Stimulated activated CD4-positive, alpha-beta T cell treated with anti-CD3 and anti-CD28 coated beads, Interleukin-4, amount 100 ng/mL, for 48 hours (primary cell): ENCODE measurements around the gene NUP37.
"Not testable (repeated sequence)": the region's sequence is repeated elsewhere in the genome, so short reads cannot be mapped to it uniquely, and the experiment has no call there.

Experiments used
- DNase-seq, 2 donors: peaks; one replicate each; pipeline ENCODE4 v3.0.0-alpha.2; 2020; ENCODE audit warnings: low read depth in 2 of 2

Gene NUP37

DNA sequence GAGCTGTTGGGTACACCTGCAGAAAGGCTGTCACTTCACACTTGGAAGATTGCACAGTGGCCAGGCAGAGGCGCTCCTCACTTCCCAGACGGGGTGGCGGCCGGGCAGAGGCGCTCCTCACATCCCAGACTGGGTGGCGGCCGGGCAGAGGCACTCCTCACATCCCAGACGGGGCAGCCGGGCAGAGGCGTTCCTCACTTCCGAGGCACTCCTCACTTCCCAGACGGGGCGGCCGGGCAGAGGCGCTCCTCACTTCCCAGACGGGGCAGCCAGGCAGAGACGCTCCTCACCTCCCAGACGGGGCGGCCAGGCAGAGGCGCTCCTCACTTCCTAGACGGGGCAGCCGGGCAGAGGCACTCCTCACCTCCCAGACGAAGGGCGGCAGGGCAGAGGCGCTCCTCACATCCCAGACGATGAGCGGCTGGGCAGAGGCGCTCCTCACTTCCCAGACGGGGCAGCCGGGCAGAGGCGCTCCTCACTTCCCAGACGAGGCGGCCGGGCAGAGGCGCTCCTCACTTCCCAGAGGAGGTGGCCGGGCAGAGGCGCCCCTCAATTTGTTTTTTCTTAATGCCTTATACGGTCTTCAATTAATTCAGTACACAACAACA, 30.6 kb downstream of the NUP37 start:
- DNase-seq: not testable (repeated sequence)

DNA sequence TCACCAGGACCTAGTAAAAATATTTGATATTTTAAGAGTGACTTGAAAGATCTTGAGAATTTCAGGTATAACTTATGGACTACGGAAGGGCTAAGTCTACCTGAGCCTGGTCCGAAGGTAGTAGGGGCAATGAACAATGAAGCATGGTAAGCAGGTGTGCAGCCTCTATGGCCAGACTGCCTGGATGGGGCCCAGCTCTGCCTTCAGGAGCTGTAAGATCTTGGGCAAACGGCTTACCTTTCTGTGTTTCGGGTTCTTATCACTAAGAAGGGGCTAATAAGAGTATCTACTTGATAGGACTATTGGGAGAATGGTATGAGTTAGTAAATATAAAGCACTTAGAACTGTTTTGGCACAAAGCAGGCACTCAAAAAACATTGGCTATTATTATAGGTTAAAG, 39.1 kb downstream of the NUP37 start:
- DNase-seq: no peak

DNA sequence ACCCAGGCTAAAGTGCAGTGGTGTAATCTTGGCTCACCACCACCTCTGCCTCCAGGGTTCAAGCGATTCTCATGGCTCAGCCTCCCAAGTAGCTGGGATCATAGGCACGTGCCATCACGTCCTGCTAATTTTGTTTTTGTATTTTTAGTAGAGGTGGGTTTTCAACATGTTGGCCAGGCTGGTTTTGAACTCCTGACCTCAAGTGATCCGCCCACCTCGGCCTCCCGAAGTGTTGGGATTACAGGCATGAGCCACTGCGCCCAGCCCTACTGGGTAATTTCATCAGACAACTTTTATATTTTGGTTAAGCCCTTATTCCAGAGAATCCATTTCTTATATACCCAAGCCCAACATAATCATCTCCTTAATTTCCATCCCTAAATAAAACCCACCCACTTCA, 47.8 kb downstream of the NUP37 start:
- not testable (repeated sequence) for DNase-seq

- no peak for DNase-seq
Observed at GRCh38 chr12:102069707-102070106, 50.2 kb downstream of the NUP37 start.

DNA sequence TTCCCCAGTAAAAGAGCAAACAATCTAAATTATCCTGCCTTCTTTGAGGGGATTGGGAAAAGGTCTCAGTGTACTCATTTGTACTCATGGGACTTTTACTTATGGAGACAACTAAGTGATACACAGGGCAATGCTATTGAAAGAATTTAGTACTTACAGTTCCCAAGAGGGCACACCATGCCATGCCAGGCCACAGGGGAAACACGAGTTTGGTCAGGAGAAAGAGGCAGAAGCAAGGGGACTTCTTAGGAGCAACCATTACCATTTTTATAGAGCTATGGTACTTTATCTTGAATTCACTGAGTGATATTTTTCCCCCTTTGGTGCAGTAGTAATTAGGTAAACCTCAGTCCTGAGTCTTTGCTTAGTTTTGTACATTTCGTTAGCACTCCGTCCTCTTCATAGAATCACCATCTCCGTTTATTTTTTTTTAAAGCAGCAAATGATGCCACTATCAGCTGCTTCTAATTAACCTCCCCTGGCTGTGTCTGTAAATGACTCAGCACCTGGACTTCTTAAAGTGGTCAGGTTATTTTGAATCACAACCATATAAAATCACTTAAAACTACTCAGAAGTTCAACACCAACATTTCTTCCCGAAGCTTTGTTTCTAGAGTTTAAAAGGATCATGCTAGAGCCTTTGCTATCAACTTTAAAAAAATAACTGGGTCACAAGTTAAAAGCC, 52.2 kb downstream of the NUP37 start:
- DNase-seq: no peak

- DNase-seq: no peak
Observed at GRCh38 chr12:102064476-102064875, 55.4 kb downstream of the NUP37 start.

DNA sequence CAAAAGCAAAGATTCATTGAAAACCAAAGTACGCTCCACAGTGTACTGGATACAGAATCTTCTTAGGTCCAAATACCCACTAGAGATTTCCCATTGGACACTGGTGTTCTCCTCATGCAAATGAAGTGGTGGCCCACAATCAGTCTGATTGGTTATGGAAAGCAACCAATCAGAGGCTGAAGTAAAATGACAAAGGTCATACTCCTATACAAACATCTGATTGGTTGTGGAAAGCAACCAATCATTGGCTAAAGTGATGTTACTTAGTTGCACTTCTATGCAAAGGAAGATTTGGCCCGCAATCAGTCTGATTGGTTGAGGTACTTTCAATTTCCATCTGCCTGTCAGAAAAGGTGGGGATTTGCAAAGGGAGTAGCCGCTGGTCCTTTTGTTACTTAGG, 56.8 kb downstream of the NUP37 start:
- DNase-seq: no peak

GRCh38 chr12:102062419-102062806, 57.5 kb downstream of the NUP37 start:
- no peak for DNase-seq

- DNase-seq: peak; percentile 89 to 95
Observed at GRCh38 chr12:102061560-102062418, 58.1 kb downstream of the NUP37 start, which contains the start of gene WASHC3. TSS of gene WASHC3 (minus strand) at chr12:102061991. CDS start at chr12:102061962, 29 bp downstream.

DNA sequence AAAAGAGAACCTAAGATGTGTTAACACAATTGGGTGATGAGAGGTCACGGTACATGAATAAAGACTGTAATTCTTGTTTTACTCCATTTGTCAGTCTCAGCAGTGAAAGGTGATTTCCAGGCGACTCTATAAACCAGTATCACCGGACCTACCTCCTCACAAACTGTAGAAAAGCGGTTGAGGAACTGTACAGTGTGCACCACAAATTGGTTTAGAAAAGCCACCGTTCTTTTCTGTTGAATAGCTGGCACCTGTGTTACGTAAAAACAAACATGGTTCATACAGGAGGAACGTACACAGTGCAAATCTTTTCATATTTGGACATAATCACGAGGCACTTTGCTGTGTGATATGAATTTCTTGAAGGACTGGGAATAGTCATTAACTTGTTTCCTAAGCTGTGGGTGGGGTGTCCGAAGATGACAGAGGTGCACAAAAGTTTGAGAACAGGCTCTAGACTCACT, 58.8 kb downstream of the NUP37 start:
- no peak for DNase-seq

DNA sequence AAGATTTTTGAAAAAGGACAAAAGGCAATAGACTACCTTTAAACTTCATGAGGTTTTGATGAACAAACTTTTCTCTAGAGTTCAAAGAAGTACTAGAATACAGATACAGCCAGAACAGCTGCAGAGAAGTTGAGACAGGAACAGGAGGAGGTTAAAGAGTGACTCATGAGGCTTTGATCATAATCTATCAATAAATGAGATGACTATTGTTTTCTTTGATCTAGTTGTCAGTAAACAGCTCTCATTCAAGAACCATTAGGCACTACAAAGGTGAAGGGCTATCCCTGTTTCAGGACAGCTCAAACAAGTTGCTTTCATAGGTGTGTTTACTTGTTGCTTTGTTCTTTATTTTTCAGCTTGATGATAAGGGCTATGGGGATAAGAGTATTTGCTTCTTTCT, 60.6 kb downstream of the NUP37 start:
- DNase-seq: no peak

GRCh38 chr12:102054345-102054744, 65.6 kb downstream of the NUP37 start:
- no peak for DNase-seq

DNA sequence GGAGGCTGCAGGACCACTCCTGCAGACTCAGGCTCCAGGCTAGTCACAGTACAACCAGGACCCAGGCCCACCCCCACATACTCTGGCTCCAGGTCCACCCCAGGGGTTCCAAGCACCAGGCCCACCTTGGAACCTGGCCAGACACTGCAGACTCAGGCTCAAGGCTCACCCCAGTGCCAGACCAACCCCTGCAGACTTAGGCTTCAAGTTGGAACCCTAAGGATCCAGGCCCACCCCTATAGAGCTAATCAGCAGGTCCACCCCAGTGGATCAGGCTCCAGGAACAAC, 66.9 kb downstream of the NUP37 start:
- DNase-seq: no peak

- no peak for DNase-seq
Observed at GRCh38 chr12:102052192-102053061, 67.5 kb downstream of the NUP37 start.

GRCh38 chr12:102051431-102051965, 68.4 kb downstream of the NUP37 start:
- DNase-seq: no peak

- DNase-seq: no peak
Observed at GRCh38 chr12:102050660-102051430, 69.1 kb downstream of the NUP37 start.

DNA sequence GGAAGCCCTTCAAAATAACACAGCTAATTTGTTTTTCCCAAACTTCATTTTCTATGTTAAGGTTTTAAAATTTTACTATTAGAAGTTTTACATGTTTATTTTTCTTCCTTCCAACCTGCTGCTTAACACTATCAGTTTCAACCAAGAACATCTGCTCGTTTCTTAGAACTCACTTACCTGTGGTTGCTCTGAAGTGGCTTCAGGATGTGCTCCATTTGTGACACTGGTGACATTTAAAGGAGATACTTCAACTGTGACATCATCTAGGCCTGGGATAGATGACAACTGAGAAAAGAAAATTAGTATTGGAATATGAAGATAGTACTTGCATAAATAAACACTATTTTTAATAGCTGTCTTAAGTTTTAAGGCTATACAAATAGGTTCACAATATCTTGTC, 76.0 kb downstream of the NUP37 start:
- no peak for DNase-seq

- DNase-seq: no peak
Observed at GRCh38 chr12:102033991-102034745, 85.7 kb downstream of the NUP37 start.

DNA sequence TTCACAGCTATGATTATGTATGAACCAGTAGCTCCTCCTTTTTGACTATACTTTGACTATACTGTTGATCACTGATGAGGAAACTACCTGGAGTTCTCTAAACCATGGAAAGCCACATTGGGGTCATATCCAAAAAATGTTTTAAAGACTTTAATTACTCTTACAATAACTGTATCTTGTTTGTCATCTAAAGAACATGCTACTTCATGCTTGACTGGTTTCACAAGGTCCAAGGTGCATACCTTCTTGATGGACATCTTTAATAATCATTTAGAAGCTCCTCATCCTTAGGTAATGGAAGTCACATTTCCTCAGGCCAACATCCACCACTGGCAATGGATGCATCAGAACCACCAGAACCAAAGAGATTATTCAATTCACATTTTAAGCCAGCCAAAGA, 88.1 kb downstream of the NUP37 start:
- DNase-seq: no peak

DNA sequence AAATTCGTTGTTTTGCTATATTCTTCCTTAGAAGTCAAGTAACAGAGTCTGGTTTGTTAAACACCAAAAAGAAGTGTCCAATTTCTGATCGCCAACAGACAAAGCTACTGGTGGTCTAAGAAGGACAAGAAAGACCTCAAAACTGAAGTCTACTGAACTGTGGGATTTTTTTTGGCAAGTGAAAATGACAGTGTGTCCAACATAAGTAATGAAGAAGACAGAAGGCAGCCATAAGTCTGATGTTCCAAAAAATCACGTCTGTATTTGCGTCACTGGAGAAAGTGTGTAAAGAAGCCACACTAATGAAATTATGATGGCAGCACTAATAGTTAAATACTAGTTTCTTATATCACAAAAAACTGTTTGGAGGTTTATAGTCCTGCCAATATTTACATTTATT, 90.8 kb downstream of the NUP37 start:
- DNase-seq: no peak
